H1 (cell line): ENCODE results near the gene MCAT. TPM values are rescaled to one million over a fixed set of nuclear protein-coding genes. Genes with fewer than 3 reads are reported as not detected.

Experiments
- CTCF ChIA-PET: fragments of 300-600 bp; sonication (Branson Sonifier 250); formaldehyde crosslinking; loops from one replicate; lab custom pipeline; 2021; ENCODE audit not compliant: partially characterized antibody; lab: Charles Lee
- POLR2A ChIA-PET: fragments of 300-600 bp; sonication (Branson Sonifier 250); formaldehyde crosslinking; loops from one replicate; lab custom pipeline; 2021; ENCODE audit warnings: inconsistent platforms; ENCODE audit not compliant: partially characterized antibody; lab: Charles Lee
- DNase-seq, 2 experiments: peaks; one replicate each; pipeline versions ENCODE4 v3.0.0 to v3.0.0-alpha.2; 2010 to 2022; ENCODE audit warnings: low spot score in 2 of 2, low read depth in 1 of 2, mixed read lengths in 1 of 2
- FAIRE-seq: peaks from 2 replicates; lab custom pipeline; 2011; peaks lifted over from hg19 to GRCh38; lab: Jason Lieb, UNC
- H2AFZ ChIP-seq: 2 replicates; pipeline ENCODE4 v1.8.1; 2012; ENCODE audit warnings: low read length, inconsistent platforms
- H2AK5ac ChIP-seq: 2 replicates; pipeline ENCODE4 v1.6.1; 2013; ENCODE audit warnings: low read depth, low read length
- H2BK120ac ChIP-seq: replicated peaks from 2 replicates; pipeline ENCODE3; 2013; ENCODE audit warnings: low read depth, low read length, inconsistent platforms
- H2BK12ac ChIP-seq: 2 replicates; pipeline ENCODE4 v1.6.1; 2013; ENCODE audit warnings: low read depth, low read length
- H2BK15ac ChIP-seq: 2 replicates; pipeline ENCODE4 v1.6.1; 2013; ENCODE audit warnings: low read length
- H2BK20ac ChIP-seq: 2 replicates; pipeline ENCODE4 v1.6.1; 2013; ENCODE audit warnings: low read length
- H2BK5ac ChIP-seq: 2 replicates; pipeline ENCODE4 v1.6.1; 2013; ENCODE audit warnings: low read depth, low read length
- H3K14ac ChIP-seq: 2 replicates; pipeline ENCODE4 v1.6.1; 2013; ENCODE audit warnings: inconsistent platforms; ENCODE audit not compliant: insufficient read length
- H3K18ac ChIP-seq: 2 replicates; pipeline ENCODE4 v1.6.1; 2013; ENCODE audit warnings: low read length; ENCODE audit errors: extremely low read depth
- H3K23ac ChIP-seq: 2 replicates; pipeline ENCODE4 v1.6.1; 2013; ENCODE audit warnings: inconsistent platforms; ENCODE audit not compliant: insufficient read length
- H3K23me2 ChIP-seq: 2 replicates; pipeline ENCODE4 v1.6.1; 2013; ENCODE audit warnings: low read depth, low read length
- H3K27ac ChIP-seq: 2 replicates; pipeline ENCODE4 v1.6.1; 2011; ENCODE audit warnings: low read depth, low read length, inconsistent platforms
- H3K27me3 ChIP-seq, 4 experiments: replicated peaks in 1 of 4; 1 replicate in 1 of 4; 2 replicates in 3 of 4; pipeline versions ENCODE4 v1.6.1 to v1.8.1; 2011 to 2013; ENCODE audit warnings: low read length in 3 of 4, mild to moderate bottlenecking in 3 of 4, inconsistent platforms in 2 of 4, mixed read lengths in 2 of 4, moderate library complexity in 1 of 4; ENCODE audit not compliant: control insufficient read depth in 3 of 4, insufficient read depth in 3 of 4; ENCODE audit errors: extremely low read depth in 1 of 4
- H3K36me3 ChIP-seq, 4 experiments: 2 replicates each; pipeline versions ENCODE4 v1.6.1 to v1.8.1; 2011 to 2013; ENCODE audit warnings: mild to moderate bottlenecking in 4 of 4, low read length in 3 of 4, moderate library complexity in 2 of 4, control low read depth in 1 of 4, inconsistent platforms in 1 of 4; ENCODE audit not compliant: insufficient read depth in 4 of 4, control insufficient read depth in 2 of 4
- H3K4ac ChIP-seq: replicated peaks from 2 replicates; pipeline ENCODE3; 2013; ENCODE audit warnings: low read length, low read depth, mixed read lengths, inconsistent platforms; ENCODE audit not compliant: insufficient read length
- H3K4me1 ChIP-seq, 4 experiments: replicated peaks in 1 of 4; 1 replicate in 1 of 4; 2 replicates in 3 of 4; pipeline versions ENCODE4 v1.6.1 to v1.8.1; 2011 to 2013; ENCODE audit warnings: low read length in 3 of 4, inconsistent platforms in 2 of 4, mixed read lengths in 1 of 4; ENCODE audit not compliant: insufficient read depth in 4 of 4, control insufficient read depth in 3 of 4
- H3K4me2 ChIP-seq, 2 experiments: 2 replicates each; pipeline versions ENCODE4 v1.6.1 to v1.8.1; 2011 to 2013; ENCODE audit warnings: low read depth in 2 of 2, low read length in 2 of 2, control low read depth in 1 of 2, inconsistent platforms in 1 of 2, mild to moderate bottlenecking in 1 of 2; ENCODE audit not compliant: insufficient read depth in 1 of 2
- H3K4me3 ChIP-seq, 4 experiments: fragments of 200-600, 300-600 bp in 1 of 4; sonication (generic), shearing (Covaris generic), sonication (Bioruptor Twin) in 1 of 4; 2 replicates each; pipeline versions ENCODE4 v1.5.1 to v1.8.1; 2011 to 2016; ENCODE audit warnings: low read length in 4 of 4, low read depth in 3 of 4, control low read depth in 2 of 4, inconsistent platforms in 2 of 4, mild to moderate bottlenecking in 2 of 4, mixed read lengths in 1 of 4, moderate library complexity in 1 of 4; ENCODE audit not compliant: insufficient read depth in 2 of 4; ENCODE audit errors: extremely low read depth in 1 of 4
- H3K56ac ChIP-seq: replicated peaks from 2 replicates; pipeline ENCODE3; 2013; ENCODE audit warnings: low read depth, mild to moderate bottlenecking, mixed read lengths, low read length, inconsistent platforms; ENCODE audit not compliant: insufficient read length
- H3K79me1 ChIP-seq: 2 replicates; pipeline ENCODE4 v1.6.1; 2013; ENCODE audit warnings: low read depth, low read length, control low read depth
- H3K79me2 ChIP-seq, 2 experiments: 2 replicates each; pipeline versions ENCODE4 v1.6.1 to v1.8.1; 2012 to 2013; ENCODE audit warnings: low read length in 2 of 2, mild to moderate bottlenecking in 2 of 2, inconsistent platforms in 1 of 2; ENCODE audit not compliant: insufficient read depth in 2 of 2, control insufficient read depth in 1 of 2
- H3K9ac ChIP-seq, 4 experiments: replicated peaks in 1 of 4; 1 replicate in 1 of 4; 2 replicates in 3 of 4; pipeline versions ENCODE4 v1.6.1 to v1.8.1; 2011 to 2013; ENCODE audit warnings: low read depth in 3 of 4, low read length in 3 of 4, control low read depth in 2 of 4, mild to moderate bottlenecking in 2 of 4, moderate library complexity in 2 of 4, inconsistent platforms in 1 of 4; ENCODE audit errors: extremely low read depth in 1 of 4
- H3K9me3 ChIP-seq, 2 experiments: 2 replicates each; pipeline versions ENCODE4 v1.6.1 to v1.8.1; 2012 to 2013; ENCODE audit warnings: mild to moderate bottlenecking in 2 of 2, moderate library complexity in 2 of 2, control low read depth in 1 of 2, inconsistent platforms in 1 of 2, low read depth in 1 of 2, low read length in 1 of 2, mixed read lengths in 1 of 2; ENCODE audit not compliant: insufficient read depth in 2 of 2
- H4K20me1 ChIP-seq, 2 experiments: replicated peaks in 1 of 2; 2 replicates each; pipeline versions ENCODE3 to v1.8.1; 2011 to 2013; ENCODE audit warnings: inconsistent platforms in 2 of 2, low read length in 2 of 2, mild to moderate bottlenecking in 1 of 2; ENCODE audit not compliant: insufficient read depth in 2 of 2, control insufficient read depth in 1 of 2
- H4K5ac ChIP-seq: 2 replicates; pipeline ENCODE4 v1.6.1; 2013; ENCODE audit warnings: low read length, low read depth, mixed read lengths, inconsistent platforms; ENCODE audit not compliant: insufficient read length
- H4K8ac ChIP-seq: 2 replicates; pipeline ENCODE4 v1.8.0; 2013; ENCODE audit warnings: mild to moderate bottlenecking, moderate library complexity, low read length, inconsistent platforms; ENCODE audit not compliant: insufficient read depth; ENCODE audit errors: extremely low read depth
- H4K91ac ChIP-seq: replicated peaks from 2 replicates; pipeline ENCODE3; 2013; ENCODE audit warnings: low read length, mixed read lengths, inconsistent platforms; ENCODE audit not compliant: insufficient read length
- CBX8 ChIP-seq: fragments of 300-800, 300-1000 bp; sonication (generic); IDR thresholded peaks from 2 replicates; pipeline ENCODE4 v1.7.1; 2016; ENCODE audit warnings: low read depth, low read length, borderline replicate concordance
- CHD2 ChIP-seq: IDR thresholded peaks from 2 replicates; pipeline ENCODE4 v1.6.1; 2012; ENCODE audit warnings: low read length, improper control_type of control experiment
- EGR1 ChIP-seq: IDR thresholded peaks from 2 replicates; pipeline ENCODE4 v1.6.1; 2011; ENCODE audit warnings: low read depth, low read length, borderline replicate concordance
- GABPA ChIP-seq: IDR thresholded peaks from 2 replicates; pipeline ENCODE4 v1.6.1; 2011; ENCODE audit warnings: mild to moderate bottlenecking, low read length, moderate library complexity, borderline replicate concordance; ENCODE audit not compliant: insufficient read depth
- GTF2F1 ChIP-seq: IDR thresholded peaks from 2 replicates; pipeline ENCODE4 v1.6.1; 2012; ENCODE audit warnings: low read depth, low read length, improper control_type of control experiment, borderline replicate concordance
- JUND ChIP-seq: IDR thresholded peaks from 2 replicates; pipeline ENCODE4 v1.6.1; 2011; ENCODE audit warnings: mild to moderate bottlenecking, improper control_type of control experiment, low read length
- NANOG ChIP-seq: IDR thresholded peaks from 2 replicates; pipeline ENCODE4 v1.6.1; 2011; ENCODE audit warnings: low read length, low read depth, mild to moderate bottlenecking, inconsistent platforms; ENCODE audit not compliant: insufficient read depth, poor library complexity, severe bottlenecking
- PHF8 ChIP-seq: fragments of 200-600 bp; sonication (generic); conservative IDR thresholded peaks from 2 replicates; pipeline ENCODE4 v1.7.1; 2012; ENCODE audit warnings: low read depth, mild to moderate bottlenecking, inconsistent platforms, low read length, moderate library complexity
- RBBP5 ChIP-seq: IDR thresholded peaks from 2 replicates; pipeline ENCODE4 v1.7.1; 2012; ENCODE audit warnings: low read depth, mild to moderate bottlenecking, inconsistent platforms, low read length, moderate library complexity, borderline replicate concordance
- RFX5 ChIP-seq: IDR thresholded peaks from 2 replicates; pipeline ENCODE4 v1.6.1; 2011; ENCODE audit warnings: low read depth, low read length, improper control_type of control experiment, borderline replicate concordance
- RXRA ChIP-seq: IDR thresholded peaks from 2 replicates; pipeline ENCODE4 v1.6.1; 2011; ENCODE audit warnings: low read depth, mild to moderate bottlenecking, low read length, moderate library complexity; ENCODE audit not compliant: insufficient read depth
- SAP30 ChIP-seq: fragments of 300-600 bp; sonication (generic); IDR thresholded peaks from 2 replicates; pipeline ENCODE4 v1.7.1; 2012; ENCODE audit warnings: low read length, moderate library complexity, mild to moderate bottlenecking, inconsistent platforms; ENCODE audit not compliant: insufficient read depth, insufficient replicate concordance
- YY1 ChIP-seq: IDR thresholded peaks from 2 replicates; pipeline ENCODE4 v1.6.1; 2011; ENCODE audit warnings: low read depth, mild to moderate bottlenecking, low read length
- WGBS, 2 experiments: shearing (Covaris generic) in 1 of 2; methylation state at CpG; one replicate each; pipeline versions ENCODE4 v1.1.6 to v1.1.7; 2013 to 2015; ENCODE audit warnings: low lambda C conversion rate in 2 of 2, mixed read lengths in 2 of 2, inconsistent platforms in 1 of 2, low coverage in 1 of 2, missing lambda C conversion rate in 1 of 2; ENCODE audit not compliant: insufficient replicate concordance in 2 of 2, insufficient coverage in 1 of 2, insufficient read length in 1 of 2; ENCODE audit errors: extremely low coverage in 1 of 2, missing lambda C conversion rate in 1 of 2; 5-methylcytosine and 5-hydroxymethylcytosine counted together
- polyA plus RNA-seq, 7 experiments: library from polyadenylated mRNA; depleted of rRNA in 3 of 7; stranded (reverse) in 5 of 7; unstranded in 2 of 7; fragments of >200 nt in 5 of 7; fragments of 200-250 nt in 2 of 7; gene quantifications; 1 replicate in 5 of 7; 2 replicates in 1 of 7; 4 replicates in 1 of 7; pipeline versions ENCODE4 v1.2.1 to v1.2.3, GENCODE V29; 2011 to 2013; ENCODE audit warnings: missing spikeins in 2 of 7, mixed read lengths in 2 of 7
- total RNA-seq: library from RNA; stranded (reverse); fragmentation: NEBNext Ultra II Directional; extraction: Animal tissue kit (Norgen Biotek cat#: 25700); gene quantifications from 2 replicates; pipeline ENCODE4 v1.2.1, GENCODE V29; 2021

Gene MCAT
- total and polyA plus RNA-seq, 2 of the 8 experiments (the other 6 are each of a cell fraction or from before 2014, with no cell fraction given): 15.8 to 17.4 TPM

DNA sequence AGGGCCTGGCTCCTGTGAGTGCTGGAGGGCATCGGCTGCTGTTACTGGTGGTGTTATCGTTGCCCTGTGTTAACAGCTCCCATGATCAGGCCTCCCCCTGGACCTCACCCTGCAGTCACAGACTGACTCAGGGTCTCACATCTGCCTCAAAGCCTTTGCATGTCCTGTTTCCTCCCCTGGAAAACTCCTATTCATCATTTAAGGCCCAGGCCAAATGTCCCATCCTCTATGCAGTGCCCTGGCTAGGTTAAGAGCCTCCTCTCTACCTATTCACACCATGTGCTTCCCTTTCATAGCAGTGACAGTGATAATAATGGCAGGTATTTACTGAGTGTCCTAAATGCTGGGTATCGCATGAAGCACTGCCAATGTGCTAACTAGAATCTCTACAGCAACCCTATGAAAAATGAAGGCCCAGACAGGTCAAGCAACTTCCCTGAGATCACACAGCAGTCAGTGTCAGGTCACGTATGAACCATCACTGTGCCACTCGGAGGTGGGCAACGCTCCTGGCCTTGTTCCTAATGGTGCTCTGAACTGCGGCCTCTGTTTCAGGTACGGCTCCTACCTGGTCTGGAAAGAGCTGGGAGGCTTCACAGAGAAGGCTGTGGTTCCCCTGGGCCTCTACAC is 17.4 kb upstream of the MCAT start:
- 90% methylated on average over 8 of the region's 8 CpGs; no CpG with 5 or more reads in 1 of the 2 experiments for WGBS, 2 experiments
- CTCF ChIA-PET: interaction anchor here (0.6 to 1.9 kb wide), 5 partner anchors 27 to 111 kb away, joined by 3 to 6 read pairs (median 3); no protein-coding TSS in a partner anchor
- no peak overlapping the region for H4K5ac ChIP-seq
- H3K18ac ChIP-seq: no peak overlapping the region
- H3K23me2 ChIP-seq: no peaks in the 10 kb centered on the region
- H3K56ac ChIP-seq: no peak overlapping the region
- no peak overlapping the region for H2BK12ac ChIP-seq
- no peak overlapping the region for H2AK5ac ChIP-seq
- no peaks in the 10 kb centered on the region; a peak in 1 of 7 replicates for H3K27me3 ChIP-seq
- POLR2A ChIA-PET: interaction anchor here (0.6 kb wide), 1 partner anchor 717 kb away, joined by 3 read pairs; no protein-coding TSS in a partner anchor
- H2BK20ac ChIP-seq: no peak overlapping the region
- H3K14ac ChIP-seq: no peak overlapping the region
- FAIRE-seq (no peak), DNase-seq (no peak)
- no peak overlapping the region for H3K9ac ChIP-seq
- H3K4me3 ChIP-seq: no peak overlapping the region
- no peak overlapping the region for H4K91ac ChIP-seq
- H3K36me3 ChIP-seq: no peaks in the 10 kb centered on the region
- no peaks in the 10 kb centered on the region for H3K79me1 ChIP-seq
- no peak overlapping the region for H3K27ac ChIP-seq
- no peak overlapping the region for H3K23ac ChIP-seq
- H4K8ac ChIP-seq: no peak overlapping the region
- peaks cover 0 to 4% of the 10 kb centered on the region in 2 experiments for H4K20me1 ChIP-seq
- no peak overlapping the region for H3K4me2 ChIP-seq
- H2BK120ac ChIP-seq: no peak overlapping the region
- no peak overlapping the region for H2BK15ac ChIP-seq
- H3K4me1 ChIP-seq: peaks cover 0 to 8% (median 5%) of the 10 kb centered on the region in 4 experiments; a peak in 4 of 7 replicates
- no peaks in the 10 kb centered on the region for H3K79me2 ChIP-seq
- H2AFZ ChIP-seq: no peak overlapping the region
- H3K4ac ChIP-seq: no peak overlapping the region
- H3K9me3 ChIP-seq: no peaks in the 10 kb centered on the region
- no peak overlapping the region for H2BK5ac ChIP-seq
- TF ChIP-seq CBX8: no peak
- no peak for TF ChIP-seq CHD2
- no peak for TF ChIP-seq RBBP5
- no peak for TF ChIP-seq RXRA
- no peak for TF ChIP-seq YY1
- no peak for TF ChIP-seq NANOG
- TF ChIP-seq JUND: no peak
- no peak for TF ChIP-seq SAP30
- TF ChIP-seq GTF2F1: no peak
- TF ChIP-seq PHF8: no peak
- TF ChIP-seq EGR1: no peak
- no peak for TF ChIP-seq RFX5
- TF ChIP-seq GABPA: no peak
